GM23338 (cell line): ENCODE data around the gene MVB12B. TPM values are rescaled to one million over a fixed set of nuclear protein-coding genes. Genes with fewer than 3 reads are reported as not detected.

Source experiments
- ATAC-seq: fragments of 200-7000 bp; cut with Tn5 transposase; 3 replicates; pipeline ENCODE4 v1.9.1; 2020
- DNase-seq: peaks from one replicate; pipeline ENCODE4 v3.0.0-alpha.2; 2015; ENCODE audit warnings: low spot score
- H2AFZ ChIP-seq: fragments of 200-600 bp; sonication (generic); 2 replicates; pipeline ENCODE4 v1.8.0; 2016; ENCODE audit warnings: antibody characterized with exemption, mild to moderate bottlenecking, moderate library complexity
- H3F3A ChIP-seq: fragments of 200-600 bp; sonication (generic); replicated peaks from 2 replicates; pipeline ENCODE4 v1.8.0; 2017; ENCODE audit warnings: antibody characterized with exemption, mixed run types, low read depth
- H3K27ac ChIP-seq: fragments of 200-600 bp; sonication (generic); 2 replicates; pipeline ENCODE4 v1.6.1; 2016; ENCODE audit warnings: low read depth
- H3K27me3 ChIP-seq: fragments of 200-600 bp; sonication (generic); 2 replicates; pipeline ENCODE4 v1.8.0; 2016; ENCODE audit warnings: mild to moderate bottlenecking, mixed run types, moderate library complexity; ENCODE audit not compliant: insufficient read depth
- H3K36me3 ChIP-seq: fragments of 200-600 bp; sonication (generic); 2 replicates; pipeline ENCODE4 v1.8.0; 2016; ENCODE audit warnings: mild to moderate bottlenecking; ENCODE audit not compliant: insufficient read depth
- H3K4me1 ChIP-seq: fragments of 200-600 bp; sonication (generic); 2 replicates; pipeline ENCODE4 v1.8.0; 2016; ENCODE audit warnings: mild to moderate bottlenecking, moderate library complexity; ENCODE audit not compliant: insufficient read depth
- H3K4me2 ChIP-seq: fragments of 200-600 bp; sonication (generic); 2 replicates; pipeline ENCODE4 v1.7.1; 2017; ENCODE audit warnings: mixed run types
- H3K4me3 ChIP-seq: fragments of 200-600 bp; sonication (generic); 2 replicates; pipeline ENCODE4 v1.6.1; 2016; ENCODE audit warnings: mixed run types
- H3K79me2 ChIP-seq: fragments of 200-600 bp; sonication (generic); replicated peaks from 2 replicates; pipeline ENCODE4 v1.8.0; 2017; ENCODE audit warnings: mild to moderate bottlenecking; ENCODE audit not compliant: insufficient read depth
- H3K9me2 ChIP-seq: fragments of 200-600 bp; sonication (generic); 2 replicates; pipeline ENCODE4 v1.8.0; 2017; ENCODE audit not compliant: insufficient read depth
- H4K20me1 ChIP-seq: fragments of 200-600 bp; sonication (generic); replicated peaks from 2 replicates; pipeline ENCODE4 v1.8.0; 2017; ENCODE audit warnings: mild to moderate bottlenecking; ENCODE audit not compliant: insufficient read depth
- H3K27ac Mint-ChIP-seq: 2 replicates; pipeline ENCODE4 v1.8.0; 2020; ENCODE audit warnings: inconsistent platforms, mild to moderate bottlenecking, moderate library complexity, mixed read lengths
- H3K27me3 Mint-ChIP-seq: 3 replicates; pipeline ENCODE4 v1.8.0; 2022; ENCODE audit warnings: low read depth, mild to moderate bottlenecking, moderate library complexity, mixed read lengths, inconsistent platforms; ENCODE audit not compliant: insufficient read depth, poor library complexity
- H3K36me3 Mint-ChIP-seq: 3 replicates; pipeline ENCODE4 v1.8.0; 2021; ENCODE audit warnings: low read depth, mild to moderate bottlenecking, inconsistent platforms, moderate library complexity, mixed read lengths
- H3K4me1 Mint-ChIP-seq: 3 replicates; pipeline ENCODE4 v1.8.0; 2020; ENCODE audit warnings: mild to moderate bottlenecking, inconsistent platforms, mixed read lengths
- H3K4me3 Mint-ChIP-seq: 3 replicates; pipeline ENCODE4 v1.8.0; 2021; ENCODE audit warnings: moderate library complexity, mild to moderate bottlenecking, inconsistent platforms, mixed read lengths
- H3K9me3 Mint-ChIP-seq: 3 replicates; pipeline ENCODE4 v1.8.0; 2020; ENCODE audit warnings: moderate library complexity, mild to moderate bottlenecking, inconsistent platforms, mixed read lengths
- CREB1 ChIP-seq: fragments of 250-450 bp; sonication (Bioruptor Pico); IDR thresholded peaks from 2 replicates; pipeline ENCODE4 v1.5.0; 2020; ENCODE audit warnings: low read depth, mild to moderate bottlenecking, moderate library complexity
- CTCF ChIP-seq, 2 experiments: fragments of 200-600 bp in 1 of 2; sonication (generic) in 1 of 2; conservative IDR thresholded peaks; 2 replicates each; pipeline versions ENCODE4 v1.5.1 to v1.6.1; 2016 to 2017; ENCODE audit warnings: antibody characterized with exemption in 2 of 2, low read depth in 2 of 2, mild to moderate bottlenecking in 2 of 2, moderate library complexity in 1 of 2
- EZH2 ChIP-seq: fragments of 200-600 bp; sonication (generic); IDR thresholded peaks from one replicate; pipeline ENCODE4 v1.8.0; 2017; ENCODE audit warnings: antibody characterized with exemption, mild to moderate bottlenecking, low read depth; ENCODE audit not compliant: unreplicated experiment
- EZH2phosphoT487 ChIP-seq: fragments of 200-600 bp; sonication (generic); IDR thresholded peaks from one replicate; pipeline ENCODE4 v1.8.1; 2018; ENCODE audit warnings: antibody characterized with exemption; ENCODE audit not compliant: unreplicated experiment
- JUNB ChIP-seq: IDR thresholded peaks from one replicate; pipeline ENCODE4 v1.6.1; 2016; ENCODE audit warnings: antibody characterized with exemption; ENCODE audit not compliant: unreplicated experiment
- NANOG ChIP-seq: IDR thresholded peaks from 2 replicates; pipeline ENCODE4 v1.6.1; 2016; ENCODE audit warnings: antibody characterized with exemption, borderline replicate concordance
- POLR2AphosphoS5 ChIP-seq: IDR thresholded peaks from 2 replicates; pipeline ENCODE4 v1.6.1; 2016; ENCODE audit warnings: antibody characterized with exemption, low read depth
- REST ChIP-seq: IDR thresholded peaks from one replicate; pipeline ENCODE4 v1.6.1; 2018; ENCODE audit warnings: antibody characterized with exemption; ENCODE audit not compliant: unreplicated experiment
- STAT1 ChIP-seq: IDR thresholded peaks from one replicate; pipeline ENCODE4 v1.6.1; 2016; ENCODE audit warnings: antibody characterized with exemption; ENCODE audit not compliant: unreplicated experiment
- ZNF114 ChIP-seq: fragments of 250-450 bp; sonication (Bioruptor Pico); IDR thresholded peaks from 2 replicates; pipeline ENCODE4 v1.5.0; 2020; ENCODE audit warnings: mild to moderate bottlenecking, moderate library complexity
- ZNF331 ChIP-seq: fragments of 250-450 bp; sonication (Bioruptor Pico); IDR thresholded peaks from 2 replicates; pipeline ENCODE4 v1.5.0; 2020; ENCODE audit warnings: low read depth, mild to moderate bottlenecking, moderate library complexity
- polyA plus RNA-seq: library from polyadenylated mRNA; unstranded; fragments of >200 nt; fragmentation: Nextera tagmentation; extraction: Ambion mirVana; gene quantifications from 2 replicates; pipeline ENCODE4 v1.2.1, GENCODE V29; 2016
- total RNA-seq: library from RNA; depleted of rRNA; stranded (reverse); fragments of >200 nt; shearing (Covaris generic); gene quantifications from 2 replicates; pipeline ENCODE4 v1.2.3, GENCODE V29; 2014
- TF ChIP-seq, protein P1 (sequence below): IDR thresholded peaks from 2 replicates; pipeline ENCODE4 v1.6.1; 2016; ENCODE audit warnings: antibody characterized with exemption

The MVB12B gene
- total and polyA plus RNA-seq, 2 experiments from 2014 or later: 1.9 to 6.6 TPM

GRCh38 chr9:126536131-126536530, 209.5 kb downstream of the MVB12B start:
- Histone ChIP-seq H2AFZ (no peak overlapping the region), H3K4me2 (0 out of 2 replicates have a peak overlapping the region, but pooled peaks have one; percentile 44), H3F3A (0 out of 2 replicates have a peak, but pooled peaks cover 10% of the 10 kb centered on the region), H3K4me3 (no peak overlapping the region), H3K4me1 (peaks cover 24% of the 10 kb centered on the region), H3K9me2 (no peaks in the 10 kb centered on the region), H4K20me1 (no peaks in the 10 kb centered on the region; the same call in 1 of the 2 replicates), H3K27me3 (peaks cover 16% of the 10 kb centered on the region; the same call in 1 of the 2 replicates), H3K27ac (no peak overlapping the region), H3K79me2 (no peaks in the 10 kb centered on the region), H3K36me3 (no peaks in the 10 kb centered on the region; the same call in 1 of the 2 replicates)
- Mint-ChIP-seq H3K27me3 (peaks cover 27% of the 10 kb centered on the region), H3K4me3 (no peak overlapping the region), H3K9me3 (no peaks in the 10 kb centered on the region), H3K4me1 (peaks cover 47% of the 10 kb centered on the region), H3K27ac (no peak overlapping the region), H3K36me3 (no peaks in the 10 kb centered on the region)
- DNase-seq: no peak
- ATAC-seq: no peak
- TF ChIP-seq NANOG: no peak
- TF ChIP-seq, protein P1, sequence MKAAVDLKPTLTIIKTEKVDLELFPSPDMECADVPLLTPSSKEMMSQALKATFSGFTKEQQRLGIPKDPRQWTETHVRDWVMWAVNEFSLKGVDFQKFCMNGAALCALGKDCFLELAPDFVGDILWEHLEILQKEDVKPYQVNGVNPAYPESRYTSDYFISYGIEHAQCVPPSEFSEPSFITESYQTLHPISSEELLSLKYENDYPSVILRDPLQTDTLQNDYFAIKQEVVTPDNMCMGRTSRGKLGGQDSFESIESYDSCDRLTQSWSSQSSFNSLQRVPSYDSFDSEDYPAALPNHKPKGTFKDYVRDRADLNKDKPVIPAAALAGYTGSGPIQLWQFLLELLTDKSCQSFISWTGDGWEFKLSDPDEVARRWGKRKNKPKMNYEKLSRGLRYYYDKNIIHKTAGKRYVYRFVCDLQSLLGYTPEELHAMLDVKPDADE: no peak
- no peak for TF ChIP-seq CTCF (conservative IDR thresholded peaks at IDR 0.05; ENCODE audit: low read depth in 2 of 2)

DNA sequence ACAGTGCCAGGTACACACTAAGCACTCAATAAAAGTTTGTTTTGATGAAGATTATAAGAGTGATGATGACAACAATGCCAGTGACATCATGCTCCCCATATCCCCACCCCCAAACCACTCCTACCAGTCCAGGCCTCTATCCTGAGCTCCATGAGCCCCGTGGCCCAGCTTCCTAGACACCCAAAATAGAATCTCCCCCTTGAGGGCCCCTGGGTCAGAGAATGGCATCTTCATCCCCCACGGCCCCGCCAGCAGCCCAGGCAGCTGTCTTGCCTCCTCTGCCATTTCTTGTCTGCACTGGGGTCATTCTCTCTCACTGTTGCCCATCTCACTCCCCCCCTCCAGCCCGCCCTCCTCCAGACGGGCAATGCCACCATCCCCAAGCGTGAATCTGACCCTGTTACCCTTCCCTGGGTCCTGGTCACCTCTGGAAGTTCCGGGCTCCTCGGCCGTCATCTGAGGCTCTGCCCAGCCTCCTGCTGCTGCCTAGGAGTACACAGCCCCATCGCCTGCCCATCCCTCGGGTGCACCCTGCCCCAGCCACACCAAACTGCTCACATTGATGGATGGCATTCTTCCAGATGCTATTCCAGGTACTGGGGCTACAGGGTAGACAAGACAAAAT, 210.3 kb downstream of the MVB12B start:
- Histone ChIP-seq H3F3A (0 out of 2 replicates have a peak, but pooled peaks cover 10% of the 10 kb centered on the region), H3K27ac (no peak overlapping the region), H3K36me3 (no peaks in the 10 kb centered on the region; the same call in 1 of the 2 replicates), H3K9me2 (no peaks in the 10 kb centered on the region), H3K79me2 (no peaks in the 10 kb centered on the region), H4K20me1 (no peaks in the 10 kb centered on the region; the same call in 1 of the 2 replicates), H2AFZ (no peak overlapping the region), H3K27me3 (peaks cover 16% of the 10 kb centered on the region; the same call in 1 of the 2 replicates), H3K4me1 (peaks cover 23% of the 10 kb centered on the region), H3K4me2 (no peak overlapping the region), H3K4me3 (no peak overlapping the region)
- H3K4me3 Mint-ChIP-seq: no peak overlapping the region
- H3K27ac Mint-ChIP-seq: no peak overlapping the region
- H3K36me3 Mint-ChIP-seq: no peaks in the 10 kb centered on the region
- H3K27me3 Mint-ChIP-seq: peaks cover 27% of the 10 kb centered on the region
- DNase-seq (no peak), ATAC-seq (no peak)
- peaks cover 40% of the 10 kb centered on the region for H3K4me1 Mint-ChIP-seq
- no peaks in the 10 kb centered on the region for H3K9me3 Mint-ChIP-seq
- TF ChIP-seq, protein P1: no peak
- TF ChIP-seq JUNB: no peak
- no peak for TF ChIP-seq EZH2phosphoT487
- TF ChIP-seq NANOG: no peak
- no peak for TF ChIP-seq STAT1
- TF ChIP-seq EZH2: no peak
- TF ChIP-seq ZNF114 (CRISPR knock-in tag): no peak
- TF ChIP-seq CTCF (conservative IDR thresholded peaks at IDR 0.05; ENCODE audit: low read depth in 2 of 2): no peak
- TF ChIP-seq POLR2AphosphoS5: no peak
- TF ChIP-seq CREB1 (CRISPR knock-in tag): no peak
- TF ChIP-seq REST: no peak
- no peak for TF ChIP-seq ZNF331 (CRISPR knock-in tag)
